Upper lobe of right lung (tissue), 1 donor: ENCODE measurements around the gene ACOT8. TPM values are rescaled to one million over a fixed set of nuclear protein-coding genes. Genes with fewer than 3 reads are reported as not detected.
"Not testable (repeated sequence)": the region's sequence is repeated elsewhere in the genome, so short reads cannot be mapped to it uniquely, and the experiment has no call there.

Source experiments
- ATAC-seq: fragments of 200-7000 bp; cut with Tn5 transposase; one replicate; pipeline ENCODE4 v1.9.1; 2020; ENCODE audit warnings: mild to moderate bottlenecking, moderate library complexity
- DNase-seq: peaks from one replicate; pipeline ENCODE4 v3.0.0-alpha.2; 2020
- H3K27ac ChIP-seq: fragments of 200-600 bp; one replicate; pipeline ENCODE4 v1.8.0; 2022
- H3K27me3 ChIP-seq: fragments of 200-600 bp; one replicate; pipeline ENCODE4 v1.8.0; 2022; ENCODE audit warnings: mild to moderate bottlenecking
- H3K36me3 ChIP-seq: fragments of 200-600 bp; one replicate; pipeline ENCODE4 v1.8.0; 2022
- H3K4me1 ChIP-seq: fragments of 200-600 bp; one replicate; pipeline ENCODE4 v1.8.0; 2022
- H3K4me3 ChIP-seq: fragments of 200-600 bp; one replicate; pipeline ENCODE4 v1.8.0; 2022; ENCODE audit warnings: mild to moderate bottlenecking
- H3K9me3 ChIP-seq: fragments of 200-600 bp; one replicate; pipeline ENCODE4 v1.8.0; 2022
- CTCF ChIP-seq: fragments of 200-600 bp; IDR thresholded peaks from one replicate; pipeline ENCODE4 v1.8.0; 2022; ENCODE audit warnings: antibody characterized with exemption
- intact Hi-C: fragments of 100-400 bp; cut with DNase I; formaldehyde crosslinking; loops from one replicate; pipeline ENCODE4 v1.11.0; 2022
- total RNA-seq: library from RNA; stranded (reverse); fragmentation: NEBNext Ultra II Directional; extraction: Animal tissue kit (Norgen Biotek cat#: 25700); gene quantifications from one replicate; pipeline ENCODE4 v1.2.1, GENCODE V29; 2021
- donor health status: DM: no; HTN: yes; CAD: no; lungs with severe emphysema.

ACOT8 gene
- total RNA-seq, 1 donor from 2014 or later, result 23.5 TPM

- H3K9me3 ChIP-seq, result no peaks in the 10 kb centered on the region
- no peak overlapping the region for H3K4me3 ChIP-seq
- H3K4me1 ChIP-seq, result no peaks in the 10 kb centered on the region
- intact Hi-C loops, result no loop called here
- ATAC-seq (peak; percentile 96), DNase-seq (no peak)
- H3K27me3 ChIP-seq, result no peaks in the 10 kb centered on the region
- H3K27ac ChIP-seq, result no peak overlapping the region
- TF ChIP-seq CTCF, result peak; percentile 73
- peaks cover 64% of the 10 kb centered on the region for H3K36me3 ChIP-seq
Measured at GRCh38 chr20:45798935-45799642, 58.1 kb downstream of the ACOT8 start.

- intact Hi-C loops, DNase-seq, H3K9me3 ChIP-seq, H3K4me3 ChIP-seq, H3K4me1 ChIP-seq, ATAC-seq, H3K27ac ChIP-seq, H3K27me3 ChIP-seq: not testable (repeated sequence)
- H3K36me3 ChIP-seq, result peaks cover 59% of the 10 kb centered on the region
Measured at GRCh38 chr20:45797955-45798354, 59.2 kb downstream of the ACOT8 start.

GRCh38 chr20:45797510-45797909 lies 59.7 kb downstream of the ACOT8 start:
- intact Hi-C loops, result not testable (repeated sequence)

GRCh38 chr20:45796337-45797065 lies 60.7 kb downstream of the ACOT8 start:
- no peak for DNase-seq
- no peak overlapping the region for H3K27ac ChIP-seq
- no peak overlapping the region for H3K4me3 ChIP-seq
- no peaks in the 10 kb centered on the region for H3K9me3 ChIP-seq
- peaks cover 44% of the 10 kb centered on the region for H3K36me3 ChIP-seq
- intact Hi-C loops, result no loop called here
- no peaks in the 10 kb centered on the region for H3K27me3 ChIP-seq
- peaks cover 11% of the 10 kb centered on the region for H3K4me1 ChIP-seq
- TF ChIP-seq CTCF, result no peak
- ATAC-seq, result no peak

More at GRCh38 chr20:45797510-45797909, 59.7 kb downstream of the ACOT8 start:
- DNase-seq, ATAC-seq, H3K27me3 ChIP-seq, H3K9me3 ChIP-seq, H3K27ac ChIP-seq, H3K4me3 ChIP-seq: not testable (repeated sequence)
- peaks cover 10% of the 10 kb centered on the region for H3K4me1 ChIP-seq
- H3K36me3 ChIP-seq, result peaks cover 54% of the 10 kb centered on the region

- ATAC-seq (peak; percentile 57), DNase-seq (no peak)
Measured at GRCh38 chr20:45792317-45793118, 64.7 kb downstream of the ACOT8 start.

More at GRCh38 chr20:45792317-45793118, 64.7 kb downstream of the ACOT8 start:
- Histone ChIP-seq H3K27me3 (no peaks in the 10 kb centered on the region), H3K9me3 (no peaks in the 10 kb centered on the region), H3K4me3 (peak overlapping the region; percentile 81), H3K27ac (peak overlapping the region; percentile 90), H3K36me3 (peaks cover 36% of the 10 kb centered on the region), H3K4me1 (peaks cover 11% of the 10 kb centered on the region)
- intact Hi-C loops, result no loop called here
- TF ChIP-seq CTCF, result no peak

Other genes starting within 250 kb of the ACOT8 start
- not detected for gene WFDC10A, start 227.7 kb downstream of the ACOT8 start, total RNA-seq
- not detected for gene WFDC9, start 226.1 kb downstream of the ACOT8 start, total RNA-seq
- not detected for gene WFDC11, start 187.2 kb downstream of the ACOT8 start, total RNA-seq
- gene WFDC13, start 155.4 kb downstream of the ACOT8 start, total RNA-seq, result not detected
- gene WFDC10B, start 152.4 kb downstream of the ACOT8 start, total RNA-seq, result not detected
- gene SPINT4, start 135.0 kb downstream of the ACOT8 start, total RNA-seq, result not detected
- gene WFDC3, start 65.5 kb downstream of the ACOT8 start, total RNA-seq, result 2.1 TPM
- 32.0 TPM for gene DNTTIP1, start 65.4 kb downstream of the ACOT8 start, total RNA-seq
- gene UBE2C, start 44.7 kb downstream of the ACOT8 start, total RNA-seq, result 1.4 TPM
- 0.61 TPM for gene TNNC2, start 30.1 kb downstream of the ACOT8 start, total RNA-seq
- gene SNX21, start 23.6 kb downstream of the ACOT8 start, total RNA-seq, result 23.4 TPM
- 4.0 TPM for gene ZSWIM3, start 222 bp upstream of the ACOT8 start, total RNA-seq
- gene ZSWIM1, start 23.8 kb upstream of the ACOT8 start, total RNA-seq, result 9.6 TPM
- 1.3 TPM for gene SPATA25, start 30.2 kb upstream of the ACOT8 start, total RNA-seq
- gene NEURL2, start 33.8 kb upstream of the ACOT8 start, total RNA-seq, result 2.8 TPM
- 164 TPM for gene CTSA, start 33.9 kb upstream of the ACOT8 start, total RNA-seq
- 65.9 TPM for gene PLTP, start 54.8 kb upstream of the ACOT8 start, total RNA-seq
- gene PCIF1, start 77.3 kb upstream of the ACOT8 start, total RNA-seq, result 43.1 TPM
- 19.1 TPM for gene ZNF335, start 114.8 kb upstream of the ACOT8 start, total RNA-seq
- 5.5 TPM for gene MMP9, start 151.5 kb upstream of the ACOT8 start, total RNA-seq
- 2.0 TPM for gene SLC12A5, start 171.8 kb upstream of the ACOT8 start, total RNA-seq
- 28.7 TPM for gene NCOA5, start 232.6 kb upstream of the ACOT8 start, total RNA-seq